HepG2 (cell line): ENCODE measurements around the gene ALOX5. TPM values are rescaled to one million over a fixed set of nuclear protein-coding genes. Genes with fewer than 3 reads are reported as not detected.
"Not testable (repeated sequence)": the region's sequence is repeated elsewhere in the genome, so short reads cannot be mapped to it uniquely, and the experiment has no call there.

Source experiments
- ATAC-seq: fragments of 200-7000 bp; cut with Tn5 transposase; 3 replicates; pipeline ENCODE4 v1.9.1; 2020; ENCODE audit warnings: mild to moderate bottlenecking, moderate library complexity
- BruUV-seq: library from RNA; stranded (reverse); fragments of 400-500 nt; replicated peaks from 2 replicates; lab custom pipeline; 2021; lab: Mats Ljungman, UMichigan
- CTCF ChIA-PET: fragments of 300-600 bp; formaldehyde crosslinking; extraction: SDS; loops from one replicate; lab custom pipeline; 2021; ENCODE audit warnings: low total read pairs, inconsistent platforms, low intra/inter-chr PET ratio; lab: Yijun Ruan, JAX
- POLR2A ChIA-PET: fragments of 350-600 bp; sonication (Branson Sonifier 250); formaldehyde crosslinking; loops from one replicate; lab custom pipeline; 2020; ENCODE audit warnings: antibody characterized with exemption, inconsistent platforms; lab: Yijun Ruan, JAX
- DNase-seq: peaks from one replicate; pipeline ENCODE4 v3.0.0-alpha.2; 2015; ENCODE audit warnings: low spot score
- FAIRE-seq: peaks from 3 replicates; lab custom pipeline; 2011; peaks lifted over from hg19 to GRCh38; lab: Jason Lieb, UNC
- H2AFZ ChIP-seq: one replicate; pipeline ENCODE4 v1.6.1; 2011; ENCODE audit warnings: low read length, inconsistent platforms
- H3K27ac ChIP-seq: fragments of 300-600 bp; 3 replicates; pipeline ENCODE4 v1.8.0; 2011; ENCODE audit warnings: mixed run types, mild to moderate bottlenecking, mixed read lengths, low read length, inconsistent platforms; ENCODE audit not compliant: insufficient read depth; ENCODE audit errors: extremely low read length
- H3K27me3 ChIP-seq, 2 experiments: fragments of 200-600 bp in 1 of 2; 2 replicates in 1 of 2; 3 replicates in 1 of 2; pipeline versions ENCODE4 v1.6.0 to v1.8.0; 2011; ENCODE audit warnings: low read length in 2 of 2, mild to moderate bottlenecking in 2 of 2, moderate library complexity in 2 of 2, inconsistent platforms in 1 of 2; ENCODE audit not compliant: insufficient read depth in 2 of 2, control insufficient read depth in 1 of 2
- H3K36me3 ChIP-seq, 2 experiments: fragments of 200-600 bp in 1 of 2; replicated peaks in 1 of 2; 2 replicates in 1 of 2; 3 replicates in 1 of 2; pipeline versions ENCODE4 v1.5.1 to v1.8.0; 2011; ENCODE audit warnings: low read length in 2 of 2, inconsistent platforms in 1 of 2; ENCODE audit not compliant: insufficient read depth in 2 of 2, control insufficient read depth in 1 of 2
- H3K4me1 ChIP-seq: 2 replicates; pipeline ENCODE4 v1.5.1; 2012; ENCODE audit warnings: low read length, inconsistent platforms; ENCODE audit not compliant: insufficient read depth
- H3K4me2 ChIP-seq: 2 replicates; pipeline ENCODE4 v1.6.0; 2011; ENCODE audit warnings: low read depth, low read length, inconsistent platforms
- H3K4me3 ChIP-seq, 3 experiments: fragments of 200-600 bp in 1 of 3; sonication (generic), shearing (Covaris generic) in 1 of 3; replicated peaks in 1 of 3; 2 replicates each; pipeline ENCODE4 v1.5.1; 2011 to 2016; ENCODE audit warnings: low read length in 3 of 3, inconsistent platforms in 2 of 3, low read depth in 2 of 3, mild to moderate bottlenecking in 2 of 3, control low read depth in 1 of 3, mixed read lengths in 1 of 3; ENCODE audit not compliant: insufficient read depth in 1 of 3
- H3K79me2 ChIP-seq: one replicate; pipeline ENCODE4 v1.6.1; 2011; ENCODE audit warnings: low read length, inconsistent platforms; ENCODE audit not compliant: insufficient read depth
- H3K9ac ChIP-seq: 2 replicates; pipeline ENCODE4 v1.6.0; 2011; ENCODE audit warnings: mild to moderate bottlenecking, low read depth, low read length, inconsistent platforms; ENCODE audit not compliant: insufficient read depth
- H3K9me3 ChIP-seq: 2 replicates; pipeline ENCODE4 v1.5.1; 2012; ENCODE audit warnings: mild to moderate bottlenecking, low read length
- H4K20me1 ChIP-seq: 2 replicates; pipeline ENCODE4 v1.6.0; 2011; ENCODE audit warnings: inconsistent platforms, mild to moderate bottlenecking, low read length, moderate library complexity; ENCODE audit not compliant: insufficient read depth
- FOXA3 ChIP-seq: IDR thresholded peaks from 2 replicates; pipeline ENCODE4 v1.6.1; 2016; ENCODE audit warnings: missing genetic modification reagents, missing compliant biosample characterization
- GRHL1 ChIP-seq: sonication (generic); formaldehyde crosslinking; conservative IDR thresholded peaks from 2 replicates; pipeline ENCODE4 v1.8.0; 2022; ENCODE audit warnings: missing genetic modification reagents
- MEIS1 ChIP-seq: sonication (generic); formaldehyde crosslinking; IDR thresholded peaks from 2 replicates; pipeline ENCODE4 v1.9.0; 2021; ENCODE audit warnings: mild to moderate bottlenecking, missing genetic modification reagents, moderate library complexity, borderline replicate concordance
- MTA1 ChIP-seq: sonication (generic); formaldehyde crosslinking; IDR thresholded peaks from 2 replicates; pipeline ENCODE4 v1.4.0; 2020; ENCODE audit warnings: missing genetic modification reagents, mild to moderate bottlenecking, borderline replicate concordance
- PCBP1 ChIP-seq: fragments of 200-400 bp; formaldehyde crosslinking; IDR thresholded peaks from 2 replicates; pipeline ENCODE4 v1.6.1; 2017; ENCODE audit warnings: mild to moderate bottlenecking, low read depth, low read length, borderline replicate concordance
- PRPF4 ChIP-seq: fragments of 200-400 bp; formaldehyde crosslinking; IDR thresholded peaks from 2 replicates; pipeline ENCODE4 v1.6.1; 2016; ENCODE audit warnings: low read length, low read depth; ENCODE audit not compliant: poor library complexity, severe bottlenecking
- SMARCC2 ChIP-seq: fragments of 450-650 bp; IDR thresholded peaks from 2 replicates; pipeline ENCODE4 v1.6.1; 2017; ENCODE audit warnings: antibody characterized with exemption, mild to moderate bottlenecking
- ZBTB14 ChIP-seq: sonication (generic); formaldehyde crosslinking; IDR thresholded peaks from 2 replicates; pipeline ENCODE4 v1.4.0; 2020; ENCODE audit warnings: missing genetic modification reagents
- ZBTB3 ChIP-seq: sonication (generic); formaldehyde crosslinking; IDR thresholded peaks from 2 replicates; pipeline ENCODE4 v1.4.0; 2020; ENCODE audit warnings: low read depth, mild to moderate bottlenecking, moderate library complexity, missing genetic modification reagents, borderline replicate concordance
- ZNF569 ChIP-seq: sonication (generic); formaldehyde crosslinking; IDR thresholded peaks from 2 replicates; pipeline ENCODE4 v1.5.0; 2020; ENCODE audit warnings: mild to moderate bottlenecking, missing genetic modification reagents, moderate library complexity, borderline replicate concordance
- ZNF572 ChIP-seq: sonication (generic); formaldehyde crosslinking; IDR thresholded peaks from 2 replicates; pipeline ENCODE4 v1.5.1; 2020; ENCODE audit warnings: mild to moderate bottlenecking, missing genetic modification reagents
- ZNF629 ChIP-seq: sonication (generic); formaldehyde crosslinking; conservative IDR thresholded peaks from 2 replicates; pipeline ENCODE4 v1.5.0; 2020; ENCODE audit warnings: missing genetic modification reagents
- ZNF704 ChIP-seq: sonication (generic); formaldehyde crosslinking; IDR thresholded peaks from 2 replicates; pipeline ENCODE4 v1.8.1; 2023; ENCODE audit warnings: mild to moderate bottlenecking, inconsistent platforms, moderate library complexity, missing genetic modification reagents, borderline replicate concordance
- WGBS: methylation state at CpG from one replicate; pipeline ENCODE4 v1.1.6; 2017; ENCODE audit warnings: low lambda C conversion rate; 5-methylcytosine and 5-hydroxymethylcytosine counted together
- in situ Hi-C: cut with HindIII; loops from 2 replicates; pipeline ENCODE4 v1.10.0; 2017; ENCODE audit warnings: low pct_unique_long_range_greater_than_20kb; ENCODE audit not compliant: extremely low pct_ligation_motif_present
- intact Hi-C: fragments of 100-400 bp; cut with micrococcal nuclease; formaldehyde crosslinking; loops from one replicate; pipeline ENCODE4 v1.10.0; 2022; ENCODE audit not compliant: unreplicated experiment
- polyA plus RNA-seq, 8 experiments: library from polyadenylated mRNA; depleted of rRNA in 3 of 8; stranded (reverse) in 7 of 8; unstranded in 1 of 8; fragments of >200 nt; fragmentation: Illumina TruSeq in 4 of 8; extraction: Trizol in 4 of 8; gene quantifications; 2 replicates each; pipeline versions ENCODE4 v1.2.1 to v1.2.3, GENCODE V29; 2011 to 2016; ENCODE audit warnings: low read depth in 4 of 8, missing spikeins in 1 of 8, mixed read lengths in 1 of 8; ENCODE audit not compliant: insufficient read depth in 1 of 8
- total RNA-seq, 5 experiments: library from RNA; depleted of rRNA; stranded (reverse); fragments of >200 nt; fragmentation: Illumina TruSeq; extraction: Trizol; gene quantifications; 2 replicates each; pipeline ENCODE4 v1.2.3, GENCODE V29; 2016; ENCODE audit warnings: low read depth in 1 of 5
- TF ChIP-seq, protein P1 (sequence below): sonication (generic); formaldehyde crosslinking; conservative IDR thresholded peaks from 2 replicates; pipeline ENCODE4 v1.8.1; 2023; ENCODE audit warnings: missing genetic modification reagents

ALOX5 gene
- total and polyA plus RNA-seq, 2 of the 13 experiments (the other 11 are each of a cell fraction or from before 2014, with no cell fraction given), result 0.04 TPM; not detected in 1

GRCh38 chr10:45339894-45340293, 34.1 kb upstream of the ALOX5 start:
- H2AFZ ChIP-seq, result no peak overlapping the region
- FAIRE-seq (no peak), ATAC-seq (no peak), DNase-seq (no peak)
- no peak overlapping the region for H3K4me2 ChIP-seq
- no TSS peak for BruUV-seq
- TF ChIP-seq MTA1 (no peak), ZNF572 (CRISPR knock-in tag) (no peak), PCBP1 (no peak), GRHL1 (CRISPR knock-in tag) (no peak), FOXA3 (CRISPR knock-in tag) (no peak), ZBTB14 (no peak), ZNF629 (no peak), SMARCC2 (no peak), ZNF569 (CRISPR knock-in tag) (no peak), PRPF4 (no peak), ZBTB3 (CRISPR knock-in tag) (no peak), ZNF704 (CRISPR knock-in tag) (no peak), MEIS1 (CRISPR knock-in tag) (no peak)
- TF ChIP-seq, protein P1, sequence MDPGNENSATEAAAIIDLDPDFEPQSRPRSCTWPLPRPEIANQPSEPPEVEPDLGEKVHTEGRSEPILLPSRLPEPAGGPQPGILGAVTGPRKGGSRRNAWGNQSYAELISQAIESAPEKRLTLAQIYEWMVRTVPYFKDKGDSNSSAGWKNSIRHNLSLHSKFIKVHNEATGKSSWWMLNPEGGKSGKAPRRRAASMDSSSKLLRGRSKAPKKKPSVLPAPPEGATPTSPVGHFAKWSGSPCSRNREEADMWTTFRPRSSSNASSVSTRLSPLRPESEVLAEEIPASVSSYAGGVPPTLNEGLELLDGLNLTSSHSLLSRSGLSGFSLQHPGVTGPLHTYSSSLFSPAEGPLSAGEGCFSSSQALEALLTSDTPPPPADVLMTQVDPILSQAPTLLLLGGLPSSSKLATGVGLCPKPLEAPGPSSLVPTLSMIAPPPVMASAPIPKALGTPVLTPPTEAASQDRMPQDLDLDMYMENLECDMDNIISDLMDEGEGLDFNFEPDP (CRISPR knock-in tag), result no peak
- H3K36me3 ChIP-seq, result no peaks in the 10 kb centered on the region
- H4K20me1 ChIP-seq, result no peaks in the 10 kb centered on the region
- no peak overlapping the region for H3K9ac ChIP-seq
- no peaks in the 10 kb centered on the region for H3K79me2 ChIP-seq
- intact Hi-C loops, result no loop called here
- no peak overlapping the region for H3K27ac ChIP-seq
- no CpG with 5 or more reads among the region's 1 CpG for WGBS
- no peaks in the 10 kb centered on the region for H3K4me1 ChIP-seq
- in situ Hi-C loops, result no loop called here
- no peaks in the 10 kb centered on the region for H3K27me3 ChIP-seq
- H3K4me3 ChIP-seq, result no peak overlapping the region
- H3K9me3 ChIP-seq, result no peaks in the 10 kb centered on the region
- CTCF ChIA-PET, result no interaction called here
- POLR2A ChIA-PET, result no interaction called here

DNA sequence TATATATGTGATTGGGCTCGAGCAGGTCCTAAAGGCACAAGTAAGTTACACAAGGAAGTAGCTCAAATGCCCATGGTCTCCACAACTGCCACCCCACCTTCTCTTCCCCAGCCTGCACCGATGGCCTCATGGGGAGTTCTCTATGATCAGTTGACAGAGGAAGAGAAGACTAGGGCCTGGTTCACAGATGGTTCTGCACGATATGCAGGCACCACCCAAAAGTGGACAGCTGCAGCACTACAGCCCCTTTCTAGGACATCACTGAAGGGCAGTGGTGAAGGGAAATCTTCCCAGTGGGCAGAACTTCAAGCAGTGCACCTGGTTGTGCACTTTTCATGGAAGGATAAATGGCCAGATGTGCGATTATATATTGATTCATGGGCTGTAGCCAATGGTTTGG, 33.6 kb upstream of the ALOX5 start:
- H3K4me1 ChIP-seq, H3K9me3 ChIP-seq, intact Hi-C loops, H3K4me2 ChIP-seq, DNase-seq, in situ Hi-C loops, H2AFZ ChIP-seq, BruUV-seq, CTCF ChIA-PET, H3K27ac ChIP-seq, FAIRE-seq, H3K4me3 ChIP-seq, H3K9ac ChIP-seq, H3K36me3 ChIP-seq, POLR2A ChIA-PET, H4K20me1 ChIP-seq, H3K79me2 ChIP-seq, H3K27me3 ChIP-seq, ATAC-seq: not testable (repeated sequence)
- 16% methylated on average over 4 of the region's 4 CpGs for WGBS
